Measurements from ENCODE around the gene PDCD10. TPM values are rescaled to one million over a fixed set of nuclear protein-coding genes. Genes with fewer than 3 reads are reported as not detected.

The PDCD10 gene
- total RNA-seq, 1 donor from 2014 or later, result 74.6 TPM

GRCh38 chr3:167742338-167742737 is 7.6 kb upstream of the PDCD10 start:
- H3K4me3 Mint-ChIP-seq (ENCODE audit: unreplicated experiment), result no peak overlapping the region
- no peaks in the 10 kb centered on the region for H3K9me3 Mint-ChIP-seq (ENCODE audit: unreplicated experiment)
- TF ChIP-seq CTCF (IDR thresholded peaks at IDR 0.05; ENCODE audit: unreplicated experiment), result no peak
- H3K27me3 Mint-ChIP-seq (ENCODE audit: unreplicated experiment), result no peaks in the 10 kb centered on the region
- H3K36me3 Mint-ChIP-seq (ENCODE audit: low read depth, unreplicated experiment), result no peaks in the 10 kb centered on the region
- peaks cover 6% of the 10 kb centered on the region for H3K4me1 Mint-ChIP-seq (ENCODE audit: unreplicated experiment)
- H3K27ac Mint-ChIP-seq (ENCODE audit: unreplicated experiment), result no peak overlapping the region
- DNase-seq (ENCODE audit: low spot score), result no peak

GRCh38 chr3:167740961-167741587 is 6.4 kb upstream of the PDCD10 start:
- Mint-ChIP-seq H3K4me1 (ENCODE audit: unreplicated experiment) (peaks cover 6% of the 10 kb centered on the region), H3K27me3 (ENCODE audit: unreplicated experiment) (no peaks in the 10 kb centered on the region), H3K36me3 (ENCODE audit: low read depth, unreplicated experiment) (no peaks in the 10 kb centered on the region), H3K9me3 (ENCODE audit: unreplicated experiment) (no peaks in the 10 kb centered on the region), H3K27ac (ENCODE audit: unreplicated experiment) (no peak overlapping the region), H3K4me3 (ENCODE audit: unreplicated experiment) (no peak overlapping the region)
- TF ChIP-seq CTCF (IDR thresholded peaks at IDR 0.05; ENCODE audit: unreplicated experiment), result no peak
- DNase-seq (ENCODE audit: low spot score), result peak; percentile 47

GRCh38 chr3:167739190-167739810 is 4.6 kb upstream of the PDCD10 start:
- no peaks in the 10 kb centered on the region for H3K36me3 Mint-ChIP-seq (ENCODE audit: low read depth, unreplicated experiment)
- no peak for TF ChIP-seq CTCF (IDR thresholded peaks at IDR 0.05; ENCODE audit: unreplicated experiment)
- no peaks in the 10 kb centered on the region for H3K9me3 Mint-ChIP-seq (ENCODE audit: unreplicated experiment)
- H3K4me1 Mint-ChIP-seq (ENCODE audit: unreplicated experiment), result peaks cover 6% of the 10 kb centered on the region
- H3K27me3 Mint-ChIP-seq (ENCODE audit: unreplicated experiment), result no peaks in the 10 kb centered on the region
- no peak overlapping the region for H3K4me3 Mint-ChIP-seq (ENCODE audit: unreplicated experiment)
- no peak overlapping the region for H3K27ac Mint-ChIP-seq (ENCODE audit: unreplicated experiment)
- DNase-seq (ENCODE audit: low spot score), result no peak

DNA sequence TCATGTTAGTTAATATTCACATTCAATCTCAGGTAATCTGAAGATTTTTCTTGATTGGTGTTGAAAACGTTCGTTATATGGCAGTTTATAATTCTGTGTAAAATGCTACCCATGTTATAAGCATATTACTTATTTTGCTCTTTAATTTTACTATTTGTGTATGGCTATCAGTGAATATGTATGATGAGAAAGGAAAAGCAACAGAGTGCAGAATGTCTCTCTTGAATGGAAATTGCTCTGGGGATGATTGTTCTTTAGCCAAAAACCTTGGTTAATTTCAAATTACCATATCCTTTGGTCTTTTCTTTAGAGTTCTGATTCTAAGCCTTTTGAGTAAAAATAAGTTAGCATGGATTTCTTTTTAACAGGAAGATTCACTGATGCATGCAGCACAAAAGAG is 3.3 kb upstream of the PDCD10 start:
- H3K9me3 Mint-ChIP-seq (ENCODE audit: unreplicated experiment), result no peaks in the 10 kb centered on the region
- no peaks in the 10 kb centered on the region for H3K27me3 Mint-ChIP-seq (ENCODE audit: unreplicated experiment)
- peaks cover 9% of the 10 kb centered on the region for H3K4me1 Mint-ChIP-seq (ENCODE audit: unreplicated experiment)
- no peak for DNase-seq (ENCODE audit: low spot score)
- no peaks in the 10 kb centered on the region for H3K36me3 Mint-ChIP-seq (ENCODE audit: low read depth, unreplicated experiment)
- no peak overlapping the region for H3K27ac Mint-ChIP-seq (ENCODE audit: unreplicated experiment)
- H3K4me3 Mint-ChIP-seq (ENCODE audit: unreplicated experiment), result no peak overlapping the region
- TF ChIP-seq CTCF (IDR thresholded peaks at IDR 0.05; ENCODE audit: unreplicated experiment), result no peak

DNA sequence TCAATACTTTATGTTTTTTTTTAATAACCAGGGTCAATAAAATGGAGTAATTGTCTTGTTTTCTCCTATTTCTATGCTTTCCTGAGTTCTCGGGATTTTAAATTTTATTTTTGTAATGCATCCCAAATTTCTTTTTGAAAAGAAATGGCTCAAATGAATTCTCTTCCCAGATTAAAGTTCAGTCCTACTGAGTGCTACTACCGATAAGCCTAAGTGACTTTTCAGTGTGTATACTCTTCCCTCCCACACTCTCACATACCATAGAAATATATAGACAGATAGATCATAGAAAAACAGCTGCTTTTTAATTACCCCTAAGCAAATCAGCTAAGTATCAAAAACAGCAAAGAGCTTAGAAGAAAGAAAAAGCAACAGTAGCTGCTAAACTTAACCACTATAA is 2.3 kb upstream of the PDCD10 start:
- H3K27ac Mint-ChIP-seq (ENCODE audit: unreplicated experiment), result no peak overlapping the region
- TF ChIP-seq CTCF (IDR thresholded peaks at IDR 0.05; ENCODE audit: unreplicated experiment), result no peak
- peaks cover 13% of the 10 kb centered on the region for H3K4me1 Mint-ChIP-seq (ENCODE audit: unreplicated experiment)
- H3K27me3 Mint-ChIP-seq (ENCODE audit: unreplicated experiment), result no peaks in the 10 kb centered on the region
- H3K9me3 Mint-ChIP-seq (ENCODE audit: unreplicated experiment), result no peaks in the 10 kb centered on the region
- DNase-seq (ENCODE audit: low spot score), result no peak
- no peaks in the 10 kb centered on the region for H3K36me3 Mint-ChIP-seq (ENCODE audit: low read depth, unreplicated experiment)
- no peak overlapping the region for H3K4me3 Mint-ChIP-seq (ENCODE audit: unreplicated experiment)

Data from endothelial cell (in vitro differentiated cells).